Effector memory CD4-positive, alpha-beta T cell (primary cell): ENCODE measurements around the gene SCO2.

ENCODE experiments used
- DNase-seq, 3 donors: peaks; one replicate each; pipeline ENCODE4 v3.0.0-alpha.2; 2020
- H3K27ac ChIP-seq: 2 replicates; pipeline ENCODE4 v1.7.0; 2013; ENCODE audit warnings: mild to moderate bottlenecking, low read length, moderate library complexity; ENCODE audit not compliant: insufficient read depth, poor library complexity, severe bottlenecking
- H3K27me3 ChIP-seq: replicated peaks from 2 replicates; pipeline ENCODE4 v1.7.0; 2013; ENCODE audit warnings: mild to moderate bottlenecking, low read length; ENCODE audit not compliant: insufficient read depth, control insufficient read depth, poor library complexity, severe bottlenecking
- H3K36me3 ChIP-seq: 2 replicates; pipeline ENCODE4 v1.7.0; 2013; ENCODE audit warnings: mild to moderate bottlenecking, low read length, moderate library complexity; ENCODE audit not compliant: control insufficient read depth, insufficient read depth
- H3K4me1 ChIP-seq: 2 replicates; pipeline ENCODE4 v1.7.0; 2013; ENCODE audit warnings: low read length, mild to moderate bottlenecking; ENCODE audit not compliant: control insufficient read depth, insufficient read depth, poor library complexity, severe bottlenecking
- H3K4me3 ChIP-seq: 2 replicates; pipeline ENCODE4 v1.7.0; 2013; ENCODE audit warnings: low read length, low read depth, mild to moderate bottlenecking; ENCODE audit not compliant: insufficient read depth, poor library complexity, severe bottlenecking
- H3K9me3 ChIP-seq: 2 replicates; pipeline ENCODE4 v1.7.0; 2013; ENCODE audit warnings: mild to moderate bottlenecking, low read length, moderate library complexity; ENCODE audit not compliant: control insufficient read depth

Gene SCO2

DNA sequence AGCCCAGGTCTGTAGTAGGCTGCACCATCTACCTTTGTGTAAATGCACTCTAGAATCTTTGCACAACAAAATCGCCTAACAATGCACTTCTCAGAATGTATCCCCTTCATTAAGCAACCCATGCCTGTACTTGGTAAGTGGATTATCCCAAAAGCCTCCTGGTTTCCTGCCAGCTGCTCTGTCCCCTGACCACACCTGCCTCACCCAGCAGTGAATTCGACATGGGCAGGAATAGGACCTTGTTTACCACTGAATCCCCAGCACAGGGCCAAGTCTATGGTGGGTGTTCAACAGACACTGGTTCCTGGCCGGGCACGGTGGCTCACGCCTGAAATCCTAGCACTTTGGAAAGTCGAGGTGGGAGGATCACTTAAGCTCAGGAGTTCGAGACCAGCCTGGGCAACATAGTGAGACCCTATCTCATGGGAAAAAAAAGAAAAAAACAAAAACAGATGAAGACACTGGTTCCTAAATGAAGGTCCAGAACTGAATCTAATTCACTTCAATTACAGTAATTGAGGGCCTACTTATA lies 42.4 kb upstream of the SCO2 start:
- Histone ChIP-seq H3K9me3 (no peaks in the 10 kb centered on the region), H3K27me3 (no peaks in the 10 kb centered on the region), H3K4me3 (no peak overlapping the region), H3K27ac (no peak overlapping the region), H3K4me1 (peaks cover 8% of the 10 kb centered on the region), H3K36me3 (peaks cover 25% of the 10 kb centered on the region)
- no peak for DNase-seq

DNA sequence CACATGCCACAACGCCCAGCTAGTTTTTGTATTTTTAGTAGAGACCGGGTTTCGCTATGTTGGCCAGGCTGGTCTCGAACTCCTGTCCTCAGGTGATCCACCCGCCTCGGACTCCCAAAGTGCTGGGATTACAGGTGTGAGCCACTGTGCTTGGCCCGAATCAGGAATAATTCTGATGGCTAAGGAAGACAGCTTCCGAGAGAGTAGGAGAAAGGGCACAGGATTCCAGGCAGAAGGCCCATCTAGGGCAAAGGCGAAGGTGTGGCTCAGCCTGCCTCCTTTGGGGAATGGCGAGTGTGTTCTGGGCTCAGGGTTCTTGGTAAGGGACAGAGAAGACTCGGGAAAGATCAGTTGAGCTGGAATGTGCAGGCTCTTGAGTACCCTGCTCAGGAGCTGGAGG lies 38.9 kb upstream of the SCO2 start:
- no peak for DNase-seq
- Histone ChIP-seq H3K27ac (no peak overlapping the region), H3K36me3 (no peaks in the 10 kb centered on the region), H3K4me1 (peaks cover 8% of the 10 kb centered on the region), H3K4me3 (no peak overlapping the region), H3K9me3 (no peaks in the 10 kb centered on the region), H3K27me3 (no peaks in the 10 kb centered on the region)

- Histone ChIP-seq H3K36me3 (no peaks in the 10 kb centered on the region), H3K27me3 (no peaks in the 10 kb centered on the region), H3K9me3 (no peaks in the 10 kb centered on the region), H3K4me1 (peaks cover 8% of the 10 kb centered on the region), H3K4me3 (peak overlapping the region; percentile 65), H3K27ac (peak overlapping the region; percentile 55)
- DNase-seq, result no peak
Observed at GRCh38 chr22:50563413-50564160, 38.2 kb upstream of the SCO2 start.

GRCh38 chr22:50562523-50563412 lies 37.4 kb upstream of the SCO2 start, which contains the start of gene SYCE3:
SYCE3 (minus strand) TSS chr22:50562919; CDS start chr22:50556405, 6,514 bp downstream.
- Histone ChIP-seq H3K9me3 (no peaks in the 10 kb centered on the region), H3K27me3 (no peaks in the 10 kb centered on the region), H3K36me3 (no peaks in the 10 kb centered on the region), H3K4me3 (peak within 1 kb of the TSS; percentile 65), H3K4me1 (peaks cover 8% of the 10 kb centered on the region), H3K27ac (peak within 1 kb of the TSS; percentile 55)
- DNase-seq, result peak; percentile 91 to 96 (median 96)

DNA sequence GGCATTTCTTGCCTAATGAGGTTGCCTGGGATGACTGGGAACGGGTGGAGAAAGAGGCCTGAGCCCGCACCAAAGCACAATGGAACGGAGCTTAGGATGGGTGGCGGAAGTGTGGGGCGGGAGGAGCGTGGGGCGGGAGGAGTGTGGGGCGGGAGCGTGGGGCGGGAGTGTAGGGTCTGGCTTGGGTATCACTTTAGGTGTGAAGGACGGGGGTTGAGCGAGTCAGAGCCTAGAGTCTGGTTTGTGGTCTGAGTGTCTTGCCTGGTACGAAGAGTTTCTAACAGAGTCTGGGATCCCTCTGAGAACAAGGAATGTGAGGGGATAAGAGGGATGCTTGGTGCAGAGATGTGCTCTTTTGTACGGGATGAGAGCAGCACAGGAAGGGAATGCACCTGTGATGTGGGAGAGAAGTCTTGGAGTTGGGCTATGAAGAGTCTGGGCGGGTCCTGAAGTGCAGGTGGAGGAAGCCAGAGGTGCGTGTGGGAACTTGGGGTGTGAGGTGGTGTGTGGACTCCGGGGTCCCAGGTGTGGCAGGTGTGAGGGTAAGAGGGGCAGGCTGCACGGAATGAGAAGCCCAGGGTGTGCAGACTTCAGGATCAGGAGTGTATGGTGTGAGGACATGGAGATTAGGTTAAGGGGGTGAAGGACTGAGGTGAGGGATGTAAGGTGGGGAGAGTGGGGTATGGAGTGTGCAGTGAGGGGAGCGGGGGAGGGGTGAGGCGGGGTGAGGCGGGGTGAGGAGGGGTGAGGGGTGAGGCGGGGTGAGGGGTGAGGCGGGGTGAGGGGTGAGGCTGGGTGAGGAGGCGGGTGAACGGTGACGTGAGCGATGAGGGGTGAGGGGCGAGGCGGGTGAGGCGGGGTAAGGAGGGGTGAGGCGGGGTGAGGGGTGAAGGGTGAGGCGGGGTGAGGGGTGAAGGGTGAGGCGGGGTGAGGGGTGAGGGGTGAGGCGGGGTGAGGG lies 36.3 kb upstream of the SCO2 start:
- Histone ChIP-seq H3K27ac (no peak overlapping the region), H3K9me3 (no peaks in the 10 kb centered on the region), H3K4me3 (no peak overlapping the region), H3K36me3 (no peaks in the 10 kb centered on the region), H3K4me1 (peaks cover 8% of the 10 kb centered on the region), H3K27me3 (no peaks in the 10 kb centered on the region)
- DNase-seq, result no peak

- Histone ChIP-seq H3K27me3 (no peaks in the 10 kb centered on the region), H3K36me3 (no peaks in the 10 kb centered on the region), H3K9me3 (no peaks in the 10 kb centered on the region), H3K4me3 (no peak overlapping the region), H3K27ac (no peak overlapping the region), H3K4me1 (peaks cover 8% of the 10 kb centered on the region)
- DNase-seq, result no peak
Observed at GRCh38 chr22:50560034-50560433, 34.6 kb upstream of the SCO2 start.

GRCh38 chr22:50556703-50557102 lies 31.3 kb upstream of the SCO2 start:
- Histone ChIP-seq H3K4me1 (no peaks in the 10 kb centered on the region), H3K27me3 (no peaks in the 10 kb centered on the region), H3K4me3 (no peak overlapping the region), H3K9me3 (no peaks in the 10 kb centered on the region), H3K36me3 (no peaks in the 10 kb centered on the region), H3K27ac (no peak overlapping the region)
- no peak for DNase-seq

DNA sequence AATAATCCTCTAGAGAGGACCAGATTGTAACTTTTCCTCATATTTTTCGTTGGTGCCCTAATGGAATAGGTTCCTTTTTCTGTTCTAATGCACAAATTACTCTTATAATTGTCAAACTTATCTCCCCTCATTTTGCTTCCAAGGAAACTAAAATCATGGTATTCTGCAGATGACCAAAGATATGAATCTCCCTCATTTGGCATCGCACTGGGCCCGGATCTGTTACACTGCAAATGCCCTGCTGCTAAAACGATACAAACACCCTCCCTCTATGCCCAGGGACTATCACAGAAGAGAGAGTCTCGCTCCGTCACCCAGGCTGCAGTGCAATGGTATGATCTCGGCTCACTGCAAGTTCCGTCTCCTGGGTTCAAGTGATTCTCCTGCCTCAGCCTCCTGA lies 27.9 kb upstream of the SCO2 start:
- Histone ChIP-seq H3K9me3 (no peaks in the 10 kb centered on the region), H3K27ac (no peak overlapping the region), H3K4me1 (peaks cover 13% of the 10 kb centered on the region), H3K36me3 (no peaks in the 10 kb centered on the region), H3K4me3 (no peak overlapping the region), H3K27me3 (no peaks in the 10 kb centered on the region)
- no peak for DNase-seq

DNA sequence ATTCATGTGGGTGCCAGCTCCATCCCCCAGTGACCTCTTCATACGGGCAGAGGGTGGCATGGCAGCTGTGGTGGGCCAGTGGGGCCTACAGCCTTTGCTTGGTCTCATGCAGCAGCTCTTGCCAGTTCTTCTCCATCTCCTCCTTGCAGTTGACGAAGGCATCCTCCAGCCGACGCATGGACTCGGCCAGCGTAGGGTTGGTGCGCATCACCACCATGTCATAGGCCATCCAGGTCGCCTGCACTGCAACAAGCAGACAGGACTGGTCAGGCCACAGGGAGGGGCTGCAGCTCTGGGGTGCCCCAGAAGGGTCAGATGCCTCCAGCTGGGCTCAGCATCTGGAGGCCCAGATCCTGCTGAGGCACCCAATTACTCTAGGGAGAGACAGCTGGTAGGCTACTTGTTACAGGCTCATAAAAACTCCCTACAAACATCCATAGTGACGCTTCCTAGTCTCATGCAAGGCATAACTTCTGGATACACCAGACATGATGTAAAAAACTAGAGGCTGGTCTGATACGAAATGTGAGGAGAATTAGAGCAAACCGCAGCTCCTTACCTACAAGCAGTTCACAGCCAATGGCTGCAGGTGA lies 25.9 kb upstream of the SCO2 start:
- Histone ChIP-seq H3K9me3 (no peaks in the 10 kb centered on the region), H3K36me3 (no peaks in the 10 kb centered on the region), H3K4me3 (no peak overlapping the region), H3K27me3 (no peaks in the 10 kb centered on the region), H3K4me1 (peaks cover 22% of the 10 kb centered on the region), H3K27ac (no peak overlapping the region)
- DNase-seq, result no peak
